ENCODE measurements around the gene ACTA2.

DNA sequence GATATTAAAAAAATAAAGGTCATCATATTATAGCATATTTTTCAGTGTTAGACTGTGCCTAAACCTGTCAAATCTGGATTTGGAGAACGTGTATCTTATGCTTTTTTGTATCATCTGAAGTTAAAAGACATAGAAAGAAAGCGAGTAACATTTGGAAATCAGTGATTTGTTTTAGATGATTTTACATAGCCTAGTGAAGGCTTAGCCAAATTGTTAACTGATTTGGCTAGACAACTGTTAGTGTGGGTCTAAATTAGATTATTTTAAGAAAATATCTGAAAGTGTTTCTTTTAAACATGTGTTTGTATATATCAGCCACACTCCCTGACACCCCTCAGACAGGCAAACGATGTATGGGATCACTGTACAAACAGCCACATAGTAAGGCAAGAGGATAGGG lies 35.6 kb downstream of the ACTA2 start:
- TF ChIP-seq, protein P1, sequence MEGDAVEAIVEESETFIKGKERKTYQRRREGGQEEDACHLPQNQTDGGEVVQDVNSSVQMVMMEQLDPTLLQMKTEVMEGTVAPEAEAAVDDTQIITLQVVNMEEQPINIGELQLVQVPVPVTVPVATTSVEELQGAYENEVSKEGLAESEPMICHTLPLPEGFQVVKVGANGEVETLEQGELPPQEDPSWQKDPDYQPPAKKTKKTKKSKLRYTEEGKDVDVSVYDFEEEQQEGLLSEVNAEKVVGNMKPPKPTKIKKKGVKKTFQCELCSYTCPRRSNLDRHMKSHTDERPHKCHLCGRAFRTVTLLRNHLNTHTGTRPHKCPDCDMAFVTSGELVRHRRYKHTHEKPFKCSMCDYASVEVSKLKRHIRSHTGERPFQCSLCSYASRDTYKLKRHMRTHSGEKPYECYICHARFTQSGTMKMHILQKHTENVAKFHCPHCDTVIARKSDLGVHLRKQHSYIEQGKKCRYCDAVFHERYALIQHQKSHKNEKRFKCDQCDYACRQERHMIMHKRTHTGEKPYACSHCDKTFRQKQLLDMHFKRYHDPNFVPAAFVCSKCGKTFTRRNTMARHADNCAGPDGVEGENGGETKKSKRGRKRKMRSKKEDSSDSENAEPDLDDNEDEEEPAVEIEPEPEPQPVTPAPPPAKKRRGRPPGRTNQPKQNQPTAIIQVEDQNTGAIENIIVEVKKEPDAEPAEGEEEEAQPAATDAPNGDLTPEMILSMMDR (IDR thresholded peaks at IDR 0.05; ENCODE audit: low read length) = no peak
- no peak for TF ChIP-seq EZH2 (IDR thresholded peaks at IDR 0.05; ENCODE audit: borderline replicate concordance, low read length)
